IMR-90 (cell line): Measurements from ENCODE around the gene LARGE2. TPM values are rescaled to one million over a fixed set of nuclear protein-coding genes. Genes with fewer than 3 reads are reported as not detected.

Experiments
- ATAC-seq: fragments of 200-7000 bp; cut with Tn5 transposase; 2 replicates; pipeline ENCODE4 v1.9.1; 2020; ENCODE audit warnings: low read depth, mild to moderate bottlenecking, moderate library complexity
- BruUV-seq: library from RNA; stranded (reverse); fragments of 400-500 nt; replicated peaks from 2 replicates; lab custom pipeline; 2021; lab: Mats Ljungman, UMichigan
- CTCF ChIA-PET: fragments of 300-600 bp; formaldehyde crosslinking; extraction: SDS; loops from one replicate; lab custom pipeline; 2021; ENCODE audit warnings: antibody characterized with exemption; lab: Yijun Ruan, JAX
- POLR2A ChIA-PET: fragments of 300-600 bp; sonication (Branson Sonifier 250); formaldehyde crosslinking; loops from one replicate; lab custom pipeline; 2022; ENCODE audit warnings: antibody characterized with exemption; ENCODE audit not compliant: unreplicated experiment; lab: Charles Lee
- DNase-seq: peaks from one replicate; pipeline ENCODE4 v3.0.0; 2013
- H2AFZ ChIP-seq: replicated peaks from 2 replicates; pipeline ENCODE3; 2013; ENCODE audit warnings: low read length, mild to moderate bottlenecking; ENCODE audit not compliant: poor library complexity
- H2AK5ac ChIP-seq: 2 replicates; pipeline ENCODE4 v1.6.1; 2013; ENCODE audit warnings: low read depth, low read length, inconsistent platforms
- H2AK9ac ChIP-seq: replicated peaks from 2 replicates; pipeline ENCODE3; 2013; ENCODE audit warnings: mild to moderate bottlenecking, low read depth, low read length, moderate library complexity; ENCODE audit not compliant: poor library complexity
- H2BK120ac ChIP-seq: 2 replicates; pipeline ENCODE4 v1.6.1; 2013; ENCODE audit warnings: low read depth, low read length, inconsistent platforms
- H2BK15ac ChIP-seq: 3 replicates; pipeline ENCODE4 v1.6.1; 2013; ENCODE audit warnings: low read depth, low read length, inconsistent platforms
- H2BK20ac ChIP-seq: 2 replicates; pipeline ENCODE4 v1.6.1; 2013; ENCODE audit warnings: low read depth, mild to moderate bottlenecking, inconsistent platforms, low read length, moderate library complexity
- H2BK5ac ChIP-seq: 2 replicates; pipeline ENCODE4 v1.6.1; 2013; ENCODE audit warnings: mild to moderate bottlenecking, low read depth, low read length, inconsistent platforms; ENCODE audit not compliant: poor library complexity, severe bottlenecking
- H3K14ac ChIP-seq: replicated peaks from 2 replicates; pipeline ENCODE4 v1.6.1; 2013; ENCODE audit warnings: low read depth, low read length, inconsistent platforms
- H3K18ac ChIP-seq: 2 replicates; pipeline ENCODE4 v1.6.1; 2013; ENCODE audit warnings: low read depth, low read length, control low read depth
- H3K23ac ChIP-seq: 2 replicates; pipeline ENCODE4 v1.6.1; 2013; ENCODE audit warnings: low read depth, low read length, inconsistent platforms
- H3K27ac ChIP-seq: 2 replicates; pipeline ENCODE4 v1.5.1; 2013; ENCODE audit warnings: mild to moderate bottlenecking, control low read depth, low read length; ENCODE audit not compliant: insufficient read depth
- H3K27me3 ChIP-seq: 2 replicates; pipeline ENCODE4 v1.6.1; 2013; ENCODE audit warnings: low read length; ENCODE audit not compliant: control insufficient read depth, insufficient read depth
- H3K36me3 ChIP-seq: 2 replicates; pipeline ENCODE4 v1.6.1; 2013; ENCODE audit warnings: low read length, mixed read lengths; ENCODE audit not compliant: control insufficient read depth, insufficient read depth
- H3K4ac ChIP-seq: 2 replicates; pipeline ENCODE4 v1.6.1; 2013; ENCODE audit warnings: low read depth, low read length, inconsistent platforms
- H3K4me1 ChIP-seq: 2 replicates; pipeline ENCODE4 v1.6.1; 2013; ENCODE audit warnings: low read length, mixed read lengths; ENCODE audit not compliant: control insufficient read depth, insufficient read depth
- H3K4me2 ChIP-seq: 2 replicates; pipeline ENCODE4 v1.6.1; 2013; ENCODE audit warnings: low read depth, mild to moderate bottlenecking, control low read depth, low read length, moderate library complexity
- H3K4me3 ChIP-seq: 2 replicates; pipeline ENCODE4 v1.5.1; 2013; ENCODE audit warnings: low read depth, mild to moderate bottlenecking, control low read depth, low read length, moderate library complexity; ENCODE audit not compliant: insufficient read depth
- H3K56ac ChIP-seq: 2 replicates; pipeline ENCODE4 v1.6.1; 2013; ENCODE audit warnings: low read length, inconsistent platforms; ENCODE audit not compliant: insufficient read depth; ENCODE audit errors: extremely low read depth
- H3K79me1 ChIP-seq, 2 experiments: 2 replicates each; pipeline ENCODE4 v1.6.1; 2013; ENCODE audit warnings: low read length in 2 of 2, inconsistent platforms in 1 of 2, low read depth in 1 of 2
- H3K9ac ChIP-seq: 2 replicates; pipeline ENCODE4 v1.6.1; 2013; ENCODE audit warnings: low read depth, low read length, control low read depth
- H3K9me1 ChIP-seq: 2 replicates; pipeline ENCODE4 v1.6.1; 2013; ENCODE audit warnings: low read length, inconsistent platforms; ENCODE audit not compliant: insufficient read depth
- H3K9me3 ChIP-seq: 2 replicates; pipeline ENCODE4 v1.6.1; 2013; ENCODE audit warnings: low read length; ENCODE audit not compliant: control insufficient read depth, insufficient read depth
- H4K20me1 ChIP-seq: 2 replicates; pipeline ENCODE4 v1.6.1; 2013; ENCODE audit warnings: low read length, inconsistent platforms; ENCODE audit not compliant: insufficient read depth
- H4K5ac ChIP-seq: 2 replicates; pipeline ENCODE4 v1.6.1; 2013; ENCODE audit warnings: mild to moderate bottlenecking, low read depth, low read length, control low read depth
- H4K8ac ChIP-seq, 2 experiments: 2 replicates each; pipeline ENCODE4 v1.6.1; 2013; ENCODE audit warnings: low read depth in 2 of 2, low read length in 2 of 2, control low read depth in 1 of 2, inconsistent platforms in 1 of 2
- H4K91ac ChIP-seq: 2 replicates; pipeline ENCODE4 v1.6.1; 2013; ENCODE audit warnings: low read depth, low read length, inconsistent platforms; ENCODE audit not compliant: insufficient read depth
- ELK1 ChIP-seq: fragments of 150-350 bp; IDR thresholded peaks from 2 replicates; pipeline ENCODE4 v1.6.1; 2016; ENCODE audit warnings: low read depth, mild to moderate bottlenecking, low read length, moderate library complexity, borderline replicate concordance
- WGBS, 2 experiments: methylation state at CpG; one replicate each; pipeline versions ENCODE4 v1.1.5 to v1.1.7; 2013; ENCODE audit warnings: missing lambda C conversion rate in 2 of 2; ENCODE audit not compliant: insufficient read length in 1 of 2; ENCODE audit errors: extremely low coverage in 2 of 2; 5-methylcytosine and 5-hydroxymethylcytosine counted together
- dilution Hi-C: fragments of 300-500 bp; cut with HindIII; formaldehyde crosslinking; loops from one replicate; pipeline ENCODE4 v1.14.3; 2018; ENCODE audit warnings: low sequenced_read_pairs; ENCODE audit not compliant: unreplicated experiment
- in situ Hi-C: fragments of 300-500 bp; cut with MboI; formaldehyde crosslinking; loops from 3 replicates; pipeline ENCODE4 v1.14.3; 2019; ENCODE audit warnings: low sequenced_read_pairs, inconsistent platforms, mixed read lengths
- intact Hi-C: fragments of 100-400 bp; cut with micrococcal nuclease; formaldehyde crosslinking; loops from 2 replicates; pipeline ENCODE4 v1.10.0; 2022
- polyA plus RNA-seq, 3 experiments: library from polyadenylated mRNA; depleted of rRNA; stranded (reverse); fragments of >200 nt; gene quantifications; 2 replicates each; pipeline ENCODE4 v1.2.3, GENCODE V29; 2012; ENCODE audit warnings: low replicate concordance in 1 of 3
- total RNA-seq: library from RNA; depleted of rRNA; stranded (reverse); fragments of >200 nt; gene quantifications from 2 replicates; pipeline ENCODE4 v1.2.3, GENCODE V29; 2012
- TF ChIP-seq, protein P1 (sequence below): fragments of 150-350 bp; IDR thresholded peaks from 2 replicates; pipeline ENCODE4 v1.6.1; 2017; ENCODE audit warnings: mild to moderate bottlenecking, antibody characterized with exemption, low read length, low read depth

LARGE2 gene
- total and polyA plus RNA-seq, 2 of the 4 experiments (the other 2 are of a cell fraction): 0.03 TPM; not detected in 1

DNA sequence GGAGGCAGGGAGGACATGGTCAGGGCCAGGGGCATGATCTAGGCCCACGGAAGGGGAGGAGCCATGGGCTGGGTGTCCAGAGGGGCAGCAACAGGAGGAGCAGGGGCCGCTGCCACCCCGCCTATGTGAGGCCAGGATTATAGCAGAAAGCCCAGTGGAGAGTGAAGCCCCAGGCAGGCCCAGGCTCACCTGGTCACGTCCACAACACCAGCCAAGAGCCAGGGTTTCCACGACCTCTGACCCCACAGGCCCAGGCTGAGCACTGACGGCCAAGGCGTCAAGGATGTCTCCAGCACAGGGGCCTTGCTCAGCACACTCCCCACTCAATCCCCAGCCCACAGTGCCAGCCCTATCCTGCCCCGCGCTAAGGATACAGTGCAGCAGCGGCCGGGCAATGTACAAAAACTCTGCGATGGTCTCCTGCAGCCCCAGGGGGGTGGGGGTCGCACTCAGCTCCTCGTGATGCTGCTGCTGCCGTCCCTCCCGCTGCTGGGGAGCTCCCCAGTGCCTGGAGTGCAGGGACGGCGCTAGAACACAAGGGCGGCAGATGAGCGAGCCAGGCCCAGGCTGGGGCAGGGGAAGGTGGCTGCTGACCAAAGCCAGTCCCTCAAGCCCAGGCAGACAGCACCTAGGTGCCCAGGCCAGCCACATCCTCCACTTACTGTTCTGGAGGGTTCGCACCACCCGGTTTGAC is 8.4 kb upstream of the LARGE2 start:
- Histone ChIP-seq H2BK5ac (no peak overlapping the region), H2AK9ac (no peak overlapping the region), H4K5ac (no peak overlapping the region), H4K20me1 (peaks cover 7% of the 10 kb centered on the region; the same call in 1 of the 2 replicates), H2BK15ac (no peak overlapping the region), H3K9me3 (no peaks in the 10 kb centered on the region), H3K36me3 (peaks cover 34% of the 10 kb centered on the region), H3K9me1 (0 out of 2 replicates have a peak, but pooled peaks cover 5% of the 10 kb centered on the region), H4K8ac (no peak overlapping the region), H2AFZ (no peak overlapping the region), H3K27ac (no peak overlapping the region), H4K91ac (no peak overlapping the region), H3K27me3 (no peaks in the 10 kb centered on the region), H3K23ac (no peak overlapping the region), H3K14ac (no peak overlapping the region), H3K4ac (no peak overlapping the region), H2BK120ac (no peak overlapping the region), H3K4me2 (no peak overlapping the region), H2BK20ac (no peak overlapping the region), H3K56ac (no peak overlapping the region), H3K4me3 (no peak overlapping the region), H3K79me1 (peaks cover 18 to 32% of the 10 kb centered on the region in 2 experiments), H3K18ac (no peak overlapping the region), H2AK5ac (no peak overlapping the region), H3K9ac (no peak overlapping the region), H3K4me1 (no peaks in the 10 kb centered on the region)
- intact Hi-C loops: no loop called here
- ATAC-seq: no peak
- CTCF ChIA-PET: no interaction called here
- no peak for DNase-seq
- dilution Hi-C loops: no loop called here
- 83% methylated on average over 7 of the region's 22 CpGs; no CpG with 5 or more reads in 1 of the 2 experiments for WGBS, 2 experiments
- POLR2A ChIA-PET: no interaction called here
- in situ Hi-C loops: no loop called here
- BruUV-seq: no TSS peak
- TF ChIP-seq ELK1: no peak
- TF ChIP-seq, protein P1, sequence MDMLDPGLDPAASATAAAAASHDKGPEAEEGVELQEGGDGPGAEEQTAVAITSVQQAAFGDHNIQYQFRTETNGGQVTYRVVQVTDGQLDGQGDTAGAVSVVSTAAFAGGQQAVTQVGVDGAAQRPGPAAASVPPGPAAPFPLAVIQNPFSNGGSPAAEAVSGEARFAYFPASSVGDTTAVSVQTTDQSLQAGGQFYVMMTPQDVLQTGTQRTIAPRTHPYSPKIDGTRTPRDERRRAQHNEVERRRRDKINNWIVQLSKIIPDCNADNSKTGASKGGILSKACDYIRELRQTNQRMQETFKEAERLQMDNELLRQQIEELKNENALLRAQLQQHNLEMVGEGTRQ: no peak
